ENCODE data around the gene ETV4.
A peak's percentile ranks its signal among the peaks of the same experiment; 100 is the strongest.

ETV4 gene

GRCh38 chr17:43578404-43578698, 32.2 kb upstream of the ETV4 start:
- H3K4me3 ChIP-seq (ENCODE audit: low read length): no peak overlapping the region
- no peak for TF ChIP-seq CTCF (conservative IDR thresholded peaks at IDR 0.05; ENCODE audit: low read depth, low read length)

GRCh38 chr17:43577664-43578403, 31.7 kb upstream of the ETV4 start:
- H3K4me3 ChIP-seq (ENCODE audit: low read length): no peak overlapping the region
- DNase-seq (ENCODE audit: low read depth): no peak
- TF ChIP-seq CTCF (conservative IDR thresholded peaks at IDR 0.05; ENCODE audit: low read depth, low read length): no peak

More at GRCh38 chr17:43578404-43578698, 32.2 kb upstream of the ETV4 start:
- DNase-seq (ENCODE audit: low read depth): no peak

- H3K4me3 ChIP-seq (ENCODE audit: low read length): no peak overlapping the region
- peak; percentile 86 for TF ChIP-seq CTCF (conservative IDR thresholded peaks at IDR 0.05; ENCODE audit: low read depth, low read length)
- DNase-seq (ENCODE audit: low read depth): no peak
Measured at GRCh38 chr17:43576563-43577229, 30.6 kb upstream of the ETV4 start.

- no peak for TF ChIP-seq CTCF (conservative IDR thresholded peaks at IDR 0.05; ENCODE audit: low read depth, low read length)
- DNase-seq (ENCODE audit: low read depth): no peak
- H3K4me3 ChIP-seq (ENCODE audit: low read length): no peak overlapping the region
Measured at GRCh38 chr17:43574896-43575525, 28.9 kb upstream of the ETV4 start.

GRCh38 chr17:43574348-43574747, 28.2 kb upstream of the ETV4 start:
- H3K4me3 ChIP-seq (ENCODE audit: low read length): no peak overlapping the region
- no peak for DNase-seq (ENCODE audit: low read depth)
- no peak for TF ChIP-seq CTCF (conservative IDR thresholded peaks at IDR 0.05; ENCODE audit: low read depth, low read length)

GRCh38 chr17:43573579-43574321, 27.6 kb upstream of the ETV4 start:
- no peak for TF ChIP-seq CTCF (conservative IDR thresholded peaks at IDR 0.05; ENCODE audit: low read depth, low read length)
- H3K4me3 ChIP-seq (ENCODE audit: low read length): no peak overlapping the region
- no peak for DNase-seq (ENCODE audit: low read depth)
